Measurements from ENCODE around the gene YWHAE.
"Not testable (repeated sequence)": the region's sequence is repeated elsewhere in the genome, so short reads cannot be mapped to it uniquely, and the experiment has no call there.

Gene YWHAE

GRCh38 chr17:1325766-1326165 lies 74.3 kb downstream of the YWHAE start:
- DNase-seq (ENCODE audit: low read depth): no peak

DNA sequence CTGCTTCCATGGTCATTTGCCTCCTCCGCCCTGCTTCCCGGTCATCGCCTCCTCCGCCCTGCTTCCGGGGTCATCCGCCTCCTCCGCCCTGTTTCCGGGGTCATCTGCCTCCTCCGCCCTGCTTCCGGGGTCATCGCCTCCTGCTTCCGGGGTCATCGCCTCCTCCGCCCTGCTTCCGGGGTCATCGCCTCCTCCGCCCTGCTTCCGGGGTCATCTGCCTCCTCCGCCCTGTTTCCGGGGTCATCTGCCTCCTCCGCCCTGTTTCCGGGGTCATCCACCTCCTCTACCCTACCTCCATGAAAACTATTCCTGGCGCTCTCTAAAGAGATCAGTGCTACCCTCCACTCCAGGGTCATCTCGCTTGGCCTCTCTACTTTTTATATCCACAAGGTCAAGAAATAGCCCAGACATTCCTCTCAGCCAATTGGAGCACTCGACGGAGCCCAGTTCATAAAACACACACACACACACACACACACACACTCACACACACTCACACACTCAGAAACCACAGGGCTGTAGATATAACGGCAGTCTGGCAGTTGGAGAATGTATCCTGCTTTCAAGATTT lies 75.7 kb downstream of the YWHAE start:
- no peak for DNase-seq (ENCODE audit: low read depth)

- no peak for DNase-seq (ENCODE audit: low read depth)
Measured at GRCh38 chr17:1323336-1323735, 76.7 kb downstream of the YWHAE start.

DNA sequence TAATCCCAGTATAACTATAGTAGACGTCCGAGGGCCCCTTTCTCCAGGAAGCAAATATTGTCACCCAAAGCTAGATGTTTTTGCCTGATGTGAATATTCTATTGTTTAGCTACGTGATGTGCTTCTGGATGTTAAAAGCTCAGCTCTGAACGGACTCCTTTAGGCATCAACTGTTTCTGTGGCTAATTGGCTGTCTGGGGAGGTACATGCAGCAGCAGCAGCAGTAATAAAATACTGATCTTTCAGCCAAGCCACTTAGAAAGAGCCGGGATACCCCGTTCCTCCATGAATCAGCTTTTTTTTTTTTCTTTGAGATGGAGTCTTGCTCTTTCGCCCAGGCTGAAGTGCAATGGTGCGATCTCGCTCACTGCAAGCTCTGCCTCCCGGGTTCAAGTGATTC lies 77.5 kb downstream of the YWHAE start:
- DNase-seq (ENCODE audit: low read depth): no peak

DNA sequence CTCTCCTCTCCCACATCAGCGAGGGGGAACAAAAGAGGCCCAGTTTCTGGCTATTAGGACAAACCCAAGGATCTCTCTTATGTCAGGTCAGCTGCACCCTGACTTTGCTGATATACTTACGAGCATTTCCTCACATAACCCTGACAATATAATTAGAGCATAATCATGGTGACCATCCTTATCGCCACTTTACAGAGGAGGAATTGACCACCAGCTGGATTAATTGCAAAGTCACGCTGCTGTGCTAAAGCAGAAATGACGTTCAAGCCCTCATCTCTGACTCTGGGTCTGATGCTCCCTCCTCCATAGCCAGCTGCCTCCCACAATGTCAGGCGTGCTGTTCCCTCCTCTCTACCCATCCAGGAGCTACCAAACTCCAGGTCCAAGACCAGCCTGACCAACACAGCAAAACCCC lies 78.0 kb downstream of the YWHAE start:
- DNase-seq (ENCODE audit: low read depth): no peak

DNA sequence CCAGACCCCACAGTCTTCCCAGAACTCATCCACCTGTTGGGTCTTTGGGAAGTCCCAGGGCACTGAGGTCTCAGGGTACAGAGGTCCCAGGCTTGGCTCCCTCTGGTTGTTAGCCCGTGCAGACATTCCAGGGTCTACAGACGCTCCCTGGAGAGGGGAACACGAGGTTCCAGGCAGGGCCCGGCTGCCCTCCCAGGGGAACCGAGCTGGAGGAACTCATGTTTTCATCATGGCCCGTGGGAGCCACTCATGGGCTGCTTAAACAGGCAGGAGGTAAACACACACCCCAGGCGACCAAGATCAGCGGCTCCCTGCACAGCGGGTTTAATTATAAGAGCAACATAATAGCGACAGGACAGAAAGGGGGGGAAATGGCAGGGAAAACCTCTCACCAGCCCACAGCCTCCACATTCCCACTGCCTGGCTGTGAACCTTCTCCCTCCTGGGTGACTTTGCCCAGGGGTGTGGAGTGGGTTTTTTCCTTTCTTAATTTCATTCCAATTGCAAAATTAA lies 84.1 kb downstream of the YWHAE start:
- DNase-seq (ENCODE audit: low read depth): no peak

GRCh38 chr17:1315409-1315808 lies 84.6 kb downstream of the YWHAE start:
- DNase-seq (ENCODE audit: low read depth): no peak

- DNase-seq (ENCODE audit: low read depth): no peak
Measured at GRCh38 chr17:1313270-1314005, 86.6 kb downstream of the YWHAE start.

DNA sequence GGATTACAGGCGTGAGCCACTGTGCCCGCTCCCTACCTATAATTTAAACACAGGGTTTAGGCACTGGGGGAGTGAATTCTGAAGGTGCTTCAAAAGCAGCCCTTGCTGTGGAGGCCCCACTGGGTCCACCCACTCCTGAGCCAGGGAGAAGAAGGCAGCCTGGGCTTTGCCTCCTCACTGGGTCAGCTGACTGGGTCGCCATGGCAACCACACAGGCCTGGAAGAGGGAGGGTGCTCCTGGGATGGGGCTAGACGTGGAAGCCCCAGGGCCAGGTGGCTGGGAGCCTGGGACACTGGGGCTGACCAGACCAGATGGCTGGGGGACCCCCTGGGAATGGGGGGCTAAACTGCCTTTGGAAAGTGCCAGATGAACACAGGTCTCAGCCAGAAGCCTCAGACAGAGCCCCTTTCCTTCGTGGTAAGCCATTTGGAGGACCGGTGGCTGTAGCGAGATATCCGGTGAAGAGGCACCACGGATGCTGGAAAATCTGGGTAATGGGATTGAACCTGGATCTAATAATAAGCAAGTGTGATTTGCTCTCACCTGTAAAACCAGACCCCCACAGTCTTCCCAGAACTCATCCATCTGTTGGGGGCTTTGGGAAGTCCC lies 87.7 kb downstream of the YWHAE start:
- DNase-seq (ENCODE audit: low read depth): no peak

- not testable (repeated sequence) for DNase-seq (ENCODE audit: low read depth)
Measured at GRCh38 chr17:1307829-1308228, 92.2 kb downstream of the YWHAE start.

DNA sequence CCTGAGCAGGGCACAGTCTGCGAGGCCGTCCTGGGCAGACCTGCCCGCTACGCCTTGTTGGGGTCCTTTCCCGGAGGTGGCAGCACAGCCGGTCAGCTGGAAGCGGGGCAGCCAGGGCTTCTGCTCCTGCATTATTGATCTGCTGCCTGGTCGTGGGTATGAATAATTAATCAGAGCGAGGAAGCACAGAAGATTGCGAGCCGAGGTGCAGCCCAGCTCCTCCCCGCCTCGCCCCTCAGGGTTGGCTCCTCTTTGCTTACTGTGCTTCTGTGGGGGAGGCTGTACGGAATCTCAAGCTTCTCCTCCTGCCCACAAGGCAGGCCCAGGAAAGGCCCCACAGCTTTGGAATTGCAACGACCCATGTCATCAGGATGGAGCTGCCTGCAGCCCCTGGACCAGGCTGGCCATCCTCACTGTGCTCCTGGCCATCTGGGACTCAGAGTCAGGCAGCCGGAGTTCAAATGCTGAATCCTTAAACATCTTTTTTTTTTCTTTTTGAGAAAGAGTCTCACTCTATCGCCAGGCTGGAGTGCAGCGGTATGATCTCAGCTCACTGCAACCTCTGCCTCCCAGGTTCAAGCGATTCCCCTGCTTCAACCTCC lies 95.0 kb downstream of the YWHAE start:
- DNase-seq (ENCODE audit: low read depth): no peak

- DNase-seq (ENCODE audit: low read depth): no peak
Measured at GRCh38 chr17:1304522-1304921, 95.5 kb downstream of the YWHAE start.

- DNase-seq (ENCODE audit: low read depth): no peak
Measured at GRCh38 chr17:1302761-1303160, 97.3 kb downstream of the YWHAE start.

DNA sequence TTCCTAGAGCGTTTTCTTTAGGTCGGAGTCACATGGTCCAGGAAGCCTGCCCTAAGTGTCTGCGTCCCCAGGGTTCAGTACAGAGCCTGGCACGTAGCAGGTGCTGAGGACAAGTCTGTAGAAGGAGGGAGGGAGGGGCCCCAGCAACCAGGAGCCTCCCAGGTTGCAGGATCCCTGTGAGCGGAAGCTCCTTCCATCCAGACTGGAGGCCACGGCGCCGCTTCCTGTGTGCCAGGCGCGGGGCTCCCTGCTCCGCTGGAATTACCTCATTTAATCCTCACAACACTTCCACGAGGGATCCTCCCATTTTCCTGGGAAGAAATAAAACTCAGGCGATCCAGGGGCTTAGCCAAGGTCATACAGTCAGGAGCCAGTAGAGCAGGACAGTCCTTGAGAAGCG lies 98.5 kb downstream of the YWHAE start:
- DNase-seq (ENCODE audit: low read depth): no peak

DNA sequence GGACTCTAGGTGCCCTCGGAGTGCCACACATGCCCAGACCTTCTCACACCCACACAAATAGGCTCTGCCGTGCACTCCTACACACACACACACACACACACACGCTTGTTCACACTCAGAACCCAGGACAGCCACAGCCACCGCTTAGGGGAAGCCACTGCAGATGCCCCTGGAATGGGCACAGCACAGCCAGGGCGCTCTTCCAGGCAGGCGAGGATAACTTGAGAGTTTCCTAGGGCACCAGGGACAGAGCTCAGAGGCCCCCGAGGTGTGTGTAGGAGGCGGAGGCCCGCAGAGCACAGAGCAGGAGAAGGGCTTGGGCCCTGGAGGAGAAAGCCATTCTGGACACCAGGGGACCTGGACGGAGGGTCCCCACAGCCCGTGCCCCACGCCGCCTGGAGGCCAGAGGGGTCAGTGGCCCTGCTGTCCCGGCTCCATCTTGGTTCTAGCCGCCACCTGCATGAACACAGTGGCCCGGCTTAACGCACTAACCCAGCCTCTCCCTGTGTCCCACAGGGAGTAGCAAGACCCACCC lies 99.6 kb downstream of the YWHAE start:
- DNase-seq (ENCODE audit: low read depth): no peak

DNA sequence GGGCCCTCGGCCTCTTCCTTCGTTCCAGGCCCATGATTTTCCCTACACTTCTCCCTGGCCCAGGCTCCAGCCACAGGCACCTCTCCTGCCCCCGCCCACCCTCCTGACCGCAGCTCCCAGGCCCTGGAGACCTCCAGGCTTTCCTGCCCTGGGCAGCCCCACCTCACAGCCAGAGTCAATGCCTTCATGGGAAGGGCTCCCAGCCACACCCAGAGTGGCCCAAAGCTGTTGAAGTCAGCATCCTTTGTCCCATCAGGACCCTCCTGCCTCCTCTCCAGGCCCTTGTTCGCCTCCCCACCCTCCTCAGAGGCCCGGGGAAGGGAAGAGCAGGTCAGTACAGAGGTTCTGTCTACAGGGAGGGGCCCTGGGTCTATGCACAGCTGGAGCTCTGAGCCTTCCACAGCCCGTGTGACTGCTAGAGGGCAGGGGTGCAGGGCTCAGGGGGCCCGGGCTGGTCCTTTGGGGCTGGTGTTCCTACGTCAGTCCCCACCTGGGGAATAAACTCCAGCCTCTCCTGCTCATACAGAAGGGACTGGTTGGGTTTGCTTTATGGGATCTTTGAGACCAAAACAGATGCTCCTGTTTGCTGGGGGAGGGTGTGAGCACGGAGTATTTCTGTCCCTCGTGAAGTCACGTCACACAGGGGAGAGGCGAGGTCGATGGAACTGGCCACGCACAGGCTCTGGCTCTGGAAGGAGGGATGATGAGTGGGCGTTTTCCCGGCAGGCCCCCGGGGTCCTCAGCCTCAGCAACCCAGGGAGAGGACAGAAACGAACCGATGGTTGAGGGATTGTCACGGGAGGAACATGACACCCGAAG lies 100.3 kb downstream of the YWHAE start:
- no peak for DNase-seq (ENCODE audit: low read depth)

DNA sequence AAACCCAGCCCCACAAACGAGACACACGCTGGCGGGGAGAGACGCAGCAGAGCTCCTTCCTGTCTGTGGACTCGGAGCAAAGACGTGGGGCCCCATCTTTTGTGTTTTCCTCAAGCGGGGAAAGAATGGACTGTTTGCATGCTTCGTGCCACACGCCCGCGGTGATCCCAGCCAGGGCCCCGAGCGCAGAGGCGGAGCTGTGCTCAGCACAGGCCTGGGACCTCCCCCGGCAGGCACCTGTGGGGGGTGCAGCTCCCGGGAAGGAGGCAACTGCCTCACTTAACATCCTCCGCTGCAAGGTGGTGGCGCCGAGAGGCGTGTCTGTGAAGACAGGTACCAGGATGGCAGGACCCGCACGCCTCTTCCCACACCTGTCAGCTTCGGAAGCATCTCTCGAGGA lies 101.4 kb downstream of the YWHAE start:
- peak; percentile 40 for DNase-seq (ENCODE audit: low read depth)
